Measurements from ENCODE around the gene SHROOM2. TPM values are rescaled to one million over a fixed set of nuclear protein-coding genes. Genes with fewer than 3 reads are reported as not detected.

Gene SHROOM2
- total and polyA plus RNA-seq, 9 of the 15 experiments (the other 6 are each of a cell fraction or from before 2014, with no cell fraction given) = not detected

GRCh38 chrX:9997524-9997923 lies 211.3 kb downstream of the SHROOM2 start (continued):
- TF ChIP-seq PRDM10 (IDR thresholded peaks at IDR 0.05; ENCODE audit: partially characterized antibody) (no peak), RBM17 (IDR thresholded peaks at IDR 0.05; ENCODE audit: borderline replicate concordance, low read depth, low read length) (no peak), ZKSCAN3 (CRISPR knock-in tag; IDR thresholded peaks at IDR 0.05) (no peak), ZBTB7A (IDR thresholded peaks at IDR 0.05; ENCODE audit: borderline replicate concordance, control insufficient read depth, low read depth, low read length) (no peak), XRCC5 (IDR thresholded peaks at IDR 0.05; ENCODE audit: low read depth, low read length) (no peak)

Small RNA genes lying within 50 kb of the gene (small RNA-seq; reads per million reads assigned to genes)
- gene RF00019 = not detected

Other genes starting within 250 kb of the SHROOM2 start
- not detected in 2 replicates for gene GPR143, start 20.6 kb upstream of the SHROOM2 start, total RNA-seq (2014; rRNA removed)
- gene GPR143, start 20.6 kb upstream of the SHROOM2 start, total RNA-seq (2014; rRNA removed; fragmentation: Illumina TruSeq; extraction: Trizol) = not detected in 2 replicates
- not detected in 2 replicates for gene GPR143, start 20.6 kb upstream of the SHROOM2 start, total RNA-seq (2015; rRNA removed; fragmentation: Illumina TruSeq; extraction: Trizol)
- gene GPR143, start 20.6 kb upstream of the SHROOM2 start, total RNA-seq (2021) = not detected in 2 replicates
- gene GPR143, start 20.6 kb upstream of the SHROOM2 start, polyA plus RNA-seq (2011; rRNA removed) = not detected in 2 replicates
- not detected in 2 replicates for gene GPR143, start 20.6 kb upstream of the SHROOM2 start, polyA plus RNA-seq (2014; fragmentation: Illumina TruSeq; extraction: Trizol)
- gene GPR143, start 20.6 kb upstream of the SHROOM2 start, polyA plus RNA-seq (2014; fragmentation: Nextera tagmentation; extraction: Ambion mirVana) = not detected
- not detected in 2 replicates for gene GPR143, start 20.6 kb upstream of the SHROOM2 start, polyA plus RNA-seq (2014; rRNA removed)
- gene CLDN34, start 180.9 kb downstream of the SHROOM2 start, total RNA-seq (2014; rRNA removed) = not detected in 2 replicates
- not detected in 2 replicates for gene CLDN34, start 180.9 kb downstream of the SHROOM2 start, total RNA-seq (2014; rRNA removed; fragmentation: Illumina TruSeq; extraction: Trizol)
- gene CLDN34, start 180.9 kb downstream of the SHROOM2 start, total RNA-seq (2015; rRNA removed; fragmentation: Illumina TruSeq; extraction: Trizol) = not detected in 2 replicates
- not detected in 2 replicates for gene CLDN34, start 180.9 kb downstream of the SHROOM2 start, total RNA-seq (2021)
- not detected in 2 replicates for gene CLDN34, start 180.9 kb downstream of the SHROOM2 start, polyA plus RNA-seq (2011; rRNA removed)
- gene CLDN34, start 180.9 kb downstream of the SHROOM2 start, polyA plus RNA-seq (2014; fragmentation: Illumina TruSeq; extraction: Trizol) = not detected in 2 replicates
- gene CLDN34, start 180.9 kb downstream of the SHROOM2 start, polyA plus RNA-seq (2014; fragmentation: Nextera tagmentation; extraction: Ambion mirVana) = not detected
- gene CLDN34, start 180.9 kb downstream of the SHROOM2 start, polyA plus RNA-seq (2014; rRNA removed) = not detected in 2 replicates